Measurements from ENCODE around the gene PGM1. TPM values are rescaled to one million over a fixed set of nuclear protein-coding genes. Genes with fewer than 3 reads are reported as not detected.

The PGM1 gene
- polyA plus RNA-seq, 1 of the 3 experiments (the other 2 are of a cell fraction): 20.7 TPM

- TF ChIP-seq USF1 (IDR thresholded peaks at IDR 0.05; ENCODE audit: borderline replicate concordance, low read depth) (no peak), NRF1 (IDR thresholded peaks at IDR 0.05; ENCODE audit: low read depth, low read length) (no peak), CTCF (IDR thresholded peaks at IDR 0.05) (no peak)
Measured at GRCh38 chr1:63563745-63564144, 29.5 kb upstream of the PGM1 start (continued).

GRCh38 chr1:63569068-63569467 lies 24.1 kb upstream of the PGM1 start:
- H3K9me2 ChIP-seq: no peaks in the 10 kb centered on the region
- DNase-seq: no peak
- H3K4me2 ChIP-seq: no peak overlapping the region
- H3K79me2 ChIP-seq (ENCODE audit: insufficient read depth): no peaks in the 10 kb centered on the region
- H4K20me1 ChIP-seq (ENCODE audit: insufficient read depth): no peaks in the 10 kb centered on the region
- H3K36me3 ChIP-seq (replicated peaks in 1 of 2; ENCODE audit: control insufficient read depth in 1 of 2, insufficient read depth in 2 of 2, low read length in 1 of 2): peaks cover 0 to 8% of the 10 kb centered on the region in 2 experiments
- H3K9me3 ChIP-seq: no peaks in the 10 kb centered on the region; the same call in 1 of the 2 replicates
- no peaks in the 10 kb centered on the region for H3K27me3 ChIP-seq (ENCODE audit: insufficient read depth)
- CTCF ChIA-PET: interaction anchor here (0.5 to 1.3 kb wide), 3 partner anchors 11 to 201 kb away, joined by 3 to 4 read pairs (median 4); no protein-coding TSS in a partner anchor
- no peak overlapping the region for H3K27ac ChIP-seq (ENCODE audit: low read depth in 2 of 2, low read length in 1 of 2)
- POLR2A ChIA-PET: no interaction called here
- H2AFZ ChIP-seq (ENCODE audit: low read depth): no peak overlapping the region
- H3K4me3 ChIP-seq (ENCODE audit: low read depth in 2 of 2, low read length in 1 of 2): no peak overlapping the region
- H3K9ac ChIP-seq: no peak overlapping the region
- peaks cover 4% of the 10 kb centered on the region for H3F3A ChIP-seq (replicated peaks; ENCODE audit: insufficient read depth)
- H3K4me1 ChIP-seq (ENCODE audit: control insufficient read depth in 1 of 2, insufficient read depth in 2 of 2, low read depth in 1 of 2, low read length in 1 of 2): no peaks in the 10 kb centered on the region
- 89% methylated on average over 4 of the region's 4 CpGs for WGBS (ENCODE audit: low lambda C conversion rate)
- TF ChIP-seq IRF3 (IDR thresholded peaks at IDR 0.05; ENCODE audit: low read depth, low read length) (no peak), CTCF (IDR thresholded peaks at IDR 0.05) (no peak), FOXJ3 (CRISPR knock-in tag; IDR thresholded peaks at IDR 0.05) (no peak), SMC3 (IDR thresholded peaks at IDR 0.05; ENCODE audit: low read depth, low read length) (no peak), RXRA (IDR thresholded peaks at IDR 0.05; ENCODE audit: borderline replicate concordance, low read depth) (no peak), USF2 (IDR thresholded peaks at IDR 0.05; ENCODE audit: borderline replicate concordance, low read depth, low read length) (no peak), NRF1 (IDR thresholded peaks at IDR 0.05; ENCODE audit: low read depth, low read length) (no peak), POLR2AphosphoS5 (IDR thresholded peaks at IDR 0.05; ENCODE audit: low read depth, low read length) (no peak), MXI1 (IDR thresholded peaks at IDR 0.05; ENCODE audit: low read depth, low read length) (no peak), JUND (IDR thresholded peaks at IDR 0.05) (no peak), GABPA (IDR thresholded peaks at IDR 0.05; ENCODE audit: low read depth) (no peak), RFX5 (IDR thresholded peaks at IDR 0.05; ENCODE audit: low read length) (no peak), ELF1 (IDR thresholded peaks at IDR 0.05) (no peak), FOXM1 (IDR thresholded peaks at IDR 0.05; ENCODE audit: low read depth) (no peak), TEAD4 (IDR thresholded peaks at IDR 0.05; ENCODE audit: borderline replicate concordance, insufficient read depth) (no peak), MEF2A (IDR thresholded peaks at IDR 0.05; ENCODE audit: borderline replicate concordance, low read depth) (no peak), EP300 (IDR thresholded peaks at IDR 0.05; ENCODE audit: borderline replicate concordance in 1 of 2, low read depth in 1 of 2, low read length in 1 of 2) (no peak), MAX (IDR thresholded peaks at IDR 0.05; ENCODE audit: low read depth) (no peak)
